ENCODE data around the gene ZNF594.

The ZNF594 gene

GRCh38 chr17:5210091-5210490 lies 18.4 kb upstream of the ZNF594 start:
- H3K4me3 ChIP-seq (ENCODE audit: low read depth, low read length) = no peak overlapping the region
- TF ChIP-seq CTCF (IDR thresholded peaks at IDR 0.05; ENCODE audit: low read depth, low read length) = no peak

GRCh38 chr17:5209396-5209795 lies 17.7 kb upstream of the ZNF594 start:
- no peak for TF ChIP-seq CTCF (IDR thresholded peaks at IDR 0.05; ENCODE audit: low read depth, low read length)
- no peak overlapping the region for H3K4me3 ChIP-seq (ENCODE audit: low read depth, low read length)

GRCh38 chr17:5203908-5204294 lies 12.2 kb upstream of the ZNF594 start:
- TF ChIP-seq CTCF (IDR thresholded peaks at IDR 0.05; ENCODE audit: low read depth, low read length) = no peak
- H3K4me3 ChIP-seq (ENCODE audit: low read depth, low read length) = no peak overlapping the region

- TF ChIP-seq CTCF (IDR thresholded peaks at IDR 0.05; ENCODE audit: low read depth, low read length) = no peak
- no peak overlapping the region for H3K4me3 ChIP-seq (ENCODE audit: low read depth, low read length)
Measured at GRCh38 chr17:5203178-5203907, 11.7 kb upstream of the ZNF594 start.

- no peak for TF ChIP-seq CTCF (IDR thresholded peaks at IDR 0.05; ENCODE audit: low read depth, low read length)
- H3K4me3 ChIP-seq (ENCODE audit: low read depth, low read length) = no peak overlapping the region
Measured at GRCh38 chr17:5201011-5201410, 9.3 kb upstream of the ZNF594 start.

GRCh38 chr17:5200360-5200759 lies 8.7 kb upstream of the ZNF594 start:
- TF ChIP-seq CTCF (IDR thresholded peaks at IDR 0.05; ENCODE audit: low read depth, low read length) = no peak
- no peak overlapping the region for H3K4me3 ChIP-seq (ENCODE audit: low read depth, low read length)

- TF ChIP-seq CTCF (IDR thresholded peaks at IDR 0.05; ENCODE audit: low read depth, low read length) = no peak
- no peak overlapping the region for H3K4me3 ChIP-seq (ENCODE audit: low read depth, low read length)
Measured at GRCh38 chr17:5198472-5198871, 6.8 kb upstream of the ZNF594 start.
